H54 (cell line): ENCODE results near the gene SSNA1.

ENCODE experiments used
- DNase-seq: peaks from one replicate; pipeline ENCODE4 v3.0.0; 2011; ENCODE audit warnings: low spot score, mixed read lengths; ENCODE audit not compliant: insufficient read length
- FAIRE-seq: peaks from 3 replicates; lab custom pipeline; 2011; peaks lifted over from hg19 to GRCh38; lab: Jason Lieb, UNC
- POLR2A ChIP-seq: IDR thresholded peaks from 2 replicates; pipeline ENCODE4 v1.6.1; 2011; ENCODE audit warnings: low read depth, mild to moderate bottlenecking, low read length

The SSNA1 gene

DNA sequence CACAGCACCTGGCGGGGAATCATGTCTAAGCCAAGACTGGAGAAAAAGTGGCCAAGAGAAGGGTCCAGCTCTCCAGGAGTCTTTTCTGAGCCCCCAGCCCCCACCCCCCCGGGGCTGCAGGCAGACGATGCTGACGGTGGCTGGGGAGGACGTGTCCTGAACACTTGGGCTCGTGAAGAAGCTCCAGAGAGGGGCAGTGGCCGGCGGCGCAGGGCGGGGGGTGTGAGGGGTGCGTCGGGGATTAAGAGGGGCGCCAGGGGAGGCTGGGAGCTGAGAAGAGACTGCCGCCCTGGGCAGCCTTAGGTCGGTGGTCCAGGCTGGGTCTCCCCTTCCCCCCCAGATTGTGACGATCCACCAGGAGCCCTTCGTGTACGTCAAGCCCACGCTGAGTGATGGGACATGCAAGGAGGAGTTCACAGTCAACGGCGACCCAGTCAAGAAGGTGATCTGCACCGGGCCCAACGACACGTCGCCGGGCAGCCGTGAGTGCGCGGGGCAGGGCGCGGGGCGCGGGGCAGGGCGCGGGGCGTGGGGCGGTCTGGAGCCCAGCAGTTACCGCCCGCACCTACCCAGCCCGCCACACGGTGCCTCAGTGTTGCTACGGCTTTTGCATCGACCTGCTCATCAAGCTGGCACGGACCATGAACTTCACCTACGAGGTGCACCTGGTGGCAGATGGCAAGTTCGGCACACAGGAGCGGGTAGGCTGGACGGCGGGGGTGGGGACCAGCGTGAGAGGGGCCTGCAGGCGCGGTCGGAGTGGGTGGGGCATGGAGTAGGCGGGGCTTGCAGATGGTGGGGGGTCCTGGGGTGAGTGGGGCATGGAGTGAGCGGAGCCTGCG lies 27.5 kb upstream of the SSNA1 start:
- TF ChIP-seq POLR2A, result no peak
- no peak for DNase-seq
- FAIRE-seq, result no peak

DNA sequence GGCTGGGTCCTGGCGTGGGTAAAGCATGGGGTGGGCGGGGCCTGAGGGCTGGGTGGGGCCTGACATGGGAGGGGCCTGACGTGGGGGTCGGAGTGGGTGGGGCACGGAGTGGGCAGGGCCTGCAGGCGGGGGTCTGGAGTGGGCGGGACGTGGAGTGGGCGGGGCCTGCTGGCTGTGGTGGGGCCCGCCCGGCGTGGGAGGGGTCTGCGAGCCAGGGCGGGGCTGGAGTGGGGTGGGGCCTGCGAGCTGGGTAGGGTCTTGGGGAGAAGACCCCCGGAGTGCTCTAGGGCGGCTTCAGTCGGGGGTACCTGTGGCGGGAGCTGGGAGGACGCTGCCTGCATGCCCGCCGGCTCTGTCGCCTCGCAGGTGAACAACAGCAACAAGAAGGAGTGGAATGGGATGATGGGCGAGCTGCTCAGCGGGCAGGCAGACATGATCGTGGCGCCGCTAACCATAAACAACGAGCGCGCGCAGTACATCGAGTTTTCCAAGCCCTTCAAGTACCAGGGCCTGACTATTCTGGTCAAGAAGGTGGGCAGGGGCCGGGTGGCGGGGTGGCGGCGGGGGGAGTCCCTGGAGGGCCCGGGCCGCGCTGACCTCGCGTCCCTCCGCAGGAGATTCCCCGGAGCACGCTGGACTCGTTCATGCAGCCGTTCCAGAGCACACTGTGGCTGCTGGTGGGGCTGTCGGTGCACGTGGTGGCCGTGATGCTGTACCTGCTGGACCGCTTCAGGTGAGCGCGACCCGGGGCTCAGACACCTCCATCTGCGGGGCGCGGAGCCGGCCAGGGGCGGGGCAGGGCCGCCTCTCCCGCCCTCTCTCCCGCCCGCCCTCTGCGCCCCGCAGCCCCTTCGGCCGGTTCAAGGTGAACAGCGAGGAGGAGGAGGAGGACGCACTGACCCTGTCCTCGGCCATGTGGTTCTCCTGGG lies 26.7 kb upstream of the SSNA1 start:
- DNase-seq (no peak), FAIRE-seq (no peak)
- TF ChIP-seq POLR2A, result no peak

DNA sequence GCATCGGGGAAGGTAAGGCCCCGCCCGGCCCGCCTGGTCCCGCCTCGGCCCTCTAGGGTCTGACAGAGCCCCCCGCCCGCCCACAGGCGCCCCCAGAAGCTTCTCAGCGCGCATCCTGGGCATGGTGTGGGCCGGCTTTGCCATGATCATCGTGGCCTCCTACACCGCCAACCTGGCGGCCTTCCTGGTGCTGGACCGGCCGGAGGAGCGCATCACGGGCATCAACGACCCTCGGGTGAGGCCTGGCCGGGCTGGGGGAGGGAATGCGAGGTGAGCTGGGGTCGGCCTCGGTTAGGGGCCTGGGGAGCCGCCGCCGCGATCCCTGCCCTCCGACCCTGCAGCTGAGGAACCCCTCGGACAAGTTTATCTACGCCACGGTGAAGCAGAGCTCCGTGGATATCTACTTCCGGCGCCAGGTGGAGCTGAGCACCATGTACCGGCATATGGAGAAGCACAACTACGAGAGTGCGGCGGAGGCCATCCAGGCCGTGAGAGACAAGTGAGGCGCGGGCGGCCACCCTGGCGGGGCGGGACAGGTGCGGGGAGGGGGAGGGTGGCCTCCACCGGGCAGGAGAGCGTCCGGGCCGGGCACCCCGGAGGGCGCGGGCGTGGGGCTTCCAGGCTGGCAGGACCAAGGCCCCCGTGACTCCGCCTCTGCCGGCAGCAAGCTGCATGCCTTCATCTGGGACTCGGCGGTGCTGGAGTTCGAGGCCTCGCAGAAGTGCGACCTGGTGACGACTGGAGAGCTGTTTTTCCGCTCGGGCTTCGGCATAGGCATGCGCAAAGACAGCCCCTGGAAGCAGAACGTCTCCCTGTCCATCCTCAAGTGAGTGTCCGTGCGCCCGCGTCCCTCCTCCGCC lies 25.7 kb upstream of the SSNA1 start:
- no peak for FAIRE-seq
- no peak for DNase-seq
- no peak for TF ChIP-seq POLR2A

DNA sequence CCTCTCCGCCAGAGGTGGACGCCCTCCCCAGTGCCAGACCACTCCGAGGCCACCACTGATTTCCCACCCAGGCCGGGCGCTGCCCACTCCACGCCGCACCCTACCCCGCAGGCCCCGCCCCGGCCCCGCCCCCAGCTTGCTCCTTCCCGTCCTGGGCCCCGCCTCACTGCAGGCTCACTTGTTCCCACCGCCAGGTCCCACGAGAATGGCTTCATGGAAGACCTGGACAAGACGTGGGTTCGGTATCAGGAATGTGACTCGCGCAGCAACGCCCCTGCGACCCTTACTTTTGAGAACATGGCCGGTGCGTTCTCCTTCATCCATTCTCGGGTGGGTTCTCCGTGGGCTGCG lies 25.1 kb upstream of the SSNA1 start:
- DNase-seq (no peak), FAIRE-seq (no peak)
- no peak for TF ChIP-seq POLR2A

DNA sequence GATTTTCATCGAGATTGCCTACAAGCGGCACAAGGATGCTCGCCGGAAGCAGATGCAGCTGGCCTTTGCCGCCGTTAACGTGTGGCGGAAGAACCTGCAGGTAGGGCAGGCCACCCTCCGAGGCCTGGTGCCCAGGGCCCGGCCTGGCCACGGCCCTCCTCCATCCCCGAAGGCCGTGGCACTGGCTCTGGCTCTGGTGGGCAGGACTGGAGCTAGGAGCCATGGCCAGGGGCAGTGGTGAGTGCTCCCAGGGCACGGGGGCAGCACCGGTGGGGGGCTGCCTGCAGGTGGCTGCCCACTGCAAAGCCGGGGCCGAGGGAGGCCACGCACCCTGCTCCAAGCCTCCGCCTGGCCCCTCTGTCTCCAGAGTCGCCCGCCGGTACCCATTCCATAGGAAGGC lies 24.7 kb upstream of the SSNA1 start:
- FAIRE-seq (no peak), DNase-seq (no peak)
- no peak for TF ChIP-seq POLR2A

DNA sequence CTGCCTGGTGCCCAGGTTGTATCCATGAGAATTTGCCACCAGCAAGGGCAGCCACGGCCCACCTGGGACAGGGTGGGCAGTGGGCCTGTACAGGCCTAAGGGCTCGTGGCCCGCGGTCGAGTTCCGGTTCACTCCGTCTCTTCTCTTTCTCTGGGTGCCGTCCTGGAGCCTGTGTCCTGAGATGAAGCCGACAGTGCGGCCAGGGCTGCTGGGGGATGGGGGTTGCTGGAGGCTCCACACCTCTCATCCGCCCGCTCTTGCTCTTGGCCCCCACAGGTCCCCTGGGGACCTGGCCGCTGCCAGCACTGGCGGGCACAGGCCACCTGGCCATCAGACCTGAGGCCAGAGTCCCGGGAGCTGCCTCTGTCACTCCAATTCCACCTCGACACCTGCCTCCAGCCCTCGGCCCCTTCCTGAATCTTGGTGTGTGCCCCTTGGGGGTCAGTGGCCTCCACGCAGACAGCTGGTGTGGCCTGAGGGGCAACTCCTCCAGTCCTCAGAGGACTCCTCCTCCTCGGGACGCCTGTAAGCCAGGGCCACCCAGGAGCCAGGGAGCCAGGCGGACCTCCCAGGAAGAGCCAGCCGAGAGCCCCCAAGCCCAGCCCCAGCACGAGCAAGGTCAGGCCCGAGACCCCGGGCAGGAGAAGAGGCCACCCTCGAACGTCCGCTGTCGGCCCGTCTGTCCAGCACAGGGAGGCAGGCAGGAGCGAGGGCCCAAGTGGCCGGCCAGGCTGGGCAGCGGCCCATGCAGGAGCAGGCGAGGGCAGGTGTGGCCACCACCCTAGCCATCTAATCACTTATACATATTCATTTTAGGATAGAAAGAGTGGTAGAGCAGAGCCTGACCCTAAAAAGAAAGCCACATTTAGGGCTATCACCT lies 23.9 kb upstream of the SSNA1 start:
- no peak for TF ChIP-seq POLR2A
- DNase-seq (no peak), FAIRE-seq (no peak)

DNA sequence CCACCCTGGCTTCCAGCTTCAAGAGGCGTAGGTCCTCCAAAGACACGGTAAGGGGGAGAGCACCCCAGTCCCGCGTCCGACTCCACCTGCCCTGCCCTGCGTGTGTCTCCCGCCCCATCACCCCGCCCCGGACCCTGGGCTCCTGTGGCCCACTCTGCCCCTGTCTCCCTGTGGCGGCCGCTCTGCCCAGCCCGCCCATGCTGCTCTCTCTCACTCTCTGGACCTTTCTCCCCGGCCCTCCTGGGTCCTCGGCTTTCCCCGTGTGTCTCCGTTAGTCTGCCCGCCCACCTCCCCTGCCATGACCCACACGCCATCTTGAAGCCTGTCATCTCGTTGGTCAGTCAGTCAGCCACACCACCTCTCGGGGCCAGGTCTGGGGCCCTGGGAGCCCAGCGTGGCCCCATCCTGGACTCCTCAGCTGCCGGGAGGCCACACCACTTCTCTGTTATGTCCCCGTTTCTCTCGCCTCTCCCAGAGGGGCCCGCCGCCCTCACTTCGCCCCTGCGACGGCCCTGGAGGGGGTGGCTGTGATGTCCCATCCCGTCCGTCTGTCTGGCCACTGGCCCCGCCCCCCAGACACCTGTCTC lies 23.1 kb upstream of the SSNA1 start:
- TF ChIP-seq POLR2A, result no peak
- no peak for FAIRE-seq

DNA sequence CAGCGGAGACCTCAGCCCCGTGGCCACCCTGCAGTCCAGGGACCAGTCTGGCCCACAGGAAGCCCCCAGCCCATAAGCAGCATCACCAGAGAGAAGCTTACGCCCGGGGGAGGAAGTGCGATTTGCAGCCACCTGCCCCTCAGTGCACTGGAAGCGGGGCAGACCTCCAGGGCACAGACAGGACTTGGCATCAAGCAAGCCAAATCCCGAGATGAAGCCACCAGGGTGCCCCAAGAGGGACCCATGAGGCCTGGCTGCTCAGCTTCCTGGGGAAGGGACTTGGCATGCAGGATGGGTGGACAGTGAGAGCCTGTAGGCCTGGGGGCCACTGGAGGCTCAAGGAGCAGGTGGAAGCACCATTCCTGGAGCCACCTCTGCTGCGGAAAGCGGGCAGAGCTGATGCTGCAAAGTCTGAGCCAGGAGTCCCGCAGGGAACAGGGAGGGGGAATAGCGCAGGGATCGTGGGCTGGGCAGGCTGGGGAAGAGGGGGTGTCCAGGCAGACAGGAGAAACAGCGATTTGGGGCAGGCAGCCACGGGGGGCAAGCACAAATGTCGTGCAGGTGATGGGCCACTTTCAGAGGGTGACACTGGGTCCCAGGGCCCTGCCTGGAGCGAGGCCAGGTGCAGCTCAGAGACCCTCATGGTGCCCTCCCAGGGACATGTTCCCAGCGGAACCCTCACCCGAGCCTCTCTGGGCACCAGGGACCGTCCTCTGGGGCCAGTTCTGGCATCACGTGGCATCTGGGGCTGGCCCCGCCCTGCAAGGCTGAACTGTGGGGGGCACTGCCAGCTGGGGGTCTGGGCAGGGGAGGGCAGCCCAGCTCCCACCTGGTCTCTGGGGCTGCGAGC lies 21.9 kb upstream of the SSNA1 start:
- FAIRE-seq (no peak), DNase-seq (no peak)
- no peak for TF ChIP-seq POLR2A

More for the DNA sequence above, 23.1 kb upstream of the SSNA1 start:
- no peak for DNase-seq

DNA sequence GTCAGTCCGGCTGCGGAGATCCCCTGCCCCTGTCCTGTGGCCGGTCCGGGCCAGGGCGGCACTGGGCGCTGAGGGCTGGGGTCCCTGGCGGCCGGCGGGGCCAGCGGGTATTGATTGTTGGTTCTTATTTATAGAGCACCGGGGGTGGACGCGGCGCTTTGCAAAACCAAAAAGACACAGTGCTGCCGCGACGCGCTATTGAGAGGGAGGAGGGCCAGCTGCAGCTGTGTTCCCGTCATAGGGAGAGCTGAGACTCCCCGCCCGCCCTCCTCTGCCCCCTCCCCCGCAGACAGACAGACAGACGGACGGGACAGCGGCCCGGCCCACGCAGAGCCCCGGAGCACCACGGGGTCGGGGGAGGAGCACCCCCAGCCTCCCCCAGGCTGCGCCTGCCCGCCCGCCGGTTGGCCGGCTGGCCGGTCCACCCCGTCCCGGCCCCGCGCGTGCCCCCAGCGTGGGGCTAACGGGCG lies 21.2 kb upstream of the SSNA1 start:
- no peak for DNase-seq
- no peak for TF ChIP-seq POLR2A
- no peak for FAIRE-seq

DNA sequence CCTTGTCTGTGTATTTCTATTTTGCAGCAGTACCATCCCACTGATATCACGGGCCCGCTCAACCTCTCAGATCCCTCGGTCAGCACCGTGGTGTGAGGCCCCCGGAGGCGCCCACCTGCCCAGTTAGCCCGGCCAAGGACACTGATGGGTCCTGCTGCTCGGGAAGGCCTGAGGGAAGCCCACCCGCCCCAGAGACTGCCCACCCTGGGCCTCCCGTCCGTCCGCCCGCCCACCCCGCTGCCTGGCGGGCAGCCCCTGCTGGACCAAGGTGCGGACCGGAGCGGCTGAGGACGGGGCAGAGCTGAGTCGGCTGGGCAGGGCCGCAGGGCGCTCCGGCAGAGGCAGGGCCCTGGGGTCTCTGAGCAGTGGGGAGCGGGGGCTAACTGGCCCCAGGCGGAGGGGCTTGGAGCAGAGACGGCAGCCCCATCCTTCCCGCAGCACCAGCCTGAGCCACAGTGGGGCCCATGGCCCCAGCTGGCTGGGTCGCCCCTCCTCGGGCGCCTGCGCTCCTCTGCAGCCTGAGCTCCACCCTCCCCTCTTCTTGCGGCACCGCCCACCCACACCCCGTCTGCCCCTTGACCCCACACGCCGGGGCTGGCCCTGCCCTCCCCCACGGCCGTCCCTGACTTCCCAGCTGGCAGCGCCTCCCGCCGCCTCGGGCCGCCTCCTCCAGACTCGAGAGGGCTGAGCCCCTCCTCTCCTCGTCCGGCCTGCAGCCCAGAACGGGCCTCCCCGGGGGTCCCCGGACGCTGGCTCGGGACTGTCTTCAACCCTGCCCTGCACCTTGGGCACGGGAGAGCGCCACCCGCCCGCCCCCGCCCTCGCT lies 20.5 kb upstream of the SSNA1 start:
- DNase-seq, result peak; percentile 96
- no peak for TF ChIP-seq POLR2A
- FAIRE-seq, result no peak

DNA sequence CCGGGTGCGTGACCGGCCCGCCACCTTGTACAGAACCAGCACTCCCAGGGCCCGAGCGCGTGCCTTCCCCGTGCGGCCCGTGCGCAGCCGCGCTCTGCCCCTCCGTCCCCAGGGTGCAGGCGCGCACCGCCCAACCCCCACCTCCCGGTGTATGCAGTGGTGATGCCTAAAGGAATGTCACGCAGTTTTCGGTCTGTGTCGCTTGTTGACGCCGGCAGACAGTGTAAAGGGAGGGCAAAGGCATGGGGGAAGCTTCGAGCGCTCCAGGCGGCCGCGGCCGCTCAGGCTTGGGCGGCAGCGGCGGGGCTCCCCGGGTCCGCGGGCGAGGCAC lies 19.9 kb upstream of the SSNA1 start:
- FAIRE-seq (no peak), DNase-seq (no peak)

More for the DNA sequence above, 19.9 kb upstream of the SSNA1 start:
- no peak for TF ChIP-seq POLR2A
